ENCODE data around the gene LMO1.

GRCh38 chr11:8248786-8249185 lies 14.9 kb downstream of the LMO1 start:
- TF ChIP-seq CTCF (conservative IDR thresholded peaks at IDR 0.05; ENCODE audit: low read length) (no peak), EZH2phosphoT487 (IDR thresholded peaks at IDR 0.05; ENCODE audit: borderline replicate concordance) (no peak)

Data from Loucy (cell line).